Esophagus (tissue), 2 donors: ENCODE data around the gene ZNF646. TPM values are rescaled to one million over a fixed set of nuclear protein-coding genes. Genes with fewer than 3 reads are reported as not detected.

Source experiments
- H3K27ac ChIP-seq, 2 donors: one replicate each; pipeline ENCODE4 v1.5.1; 2013; ENCODE audit warnings: low read depth in 2 of 2, mild to moderate bottlenecking in 2 of 2, inconsistent platforms in 1 of 2, low read length in 1 of 2, moderate library complexity in 1 of 2
- H3K27me3 ChIP-seq, 2 donors: one replicate each; pipeline ENCODE4 v1.6.1; 2013; ENCODE audit warnings: low read length in 2 of 2, control low read depth in 1 of 2, mild to moderate bottlenecking in 1 of 2; ENCODE audit not compliant: insufficient read depth in 2 of 2, control insufficient read depth in 1 of 2
- H3K36me3 ChIP-seq, 2 donors: one replicate each; pipeline ENCODE4 v1.6.1; 2013; ENCODE audit warnings: low read length in 1 of 2; ENCODE audit not compliant: control insufficient read depth in 2 of 2, insufficient read depth in 2 of 2
- H3K4me1 ChIP-seq, 2 donors: one replicate each; pipeline ENCODE4 v1.6.1; 2013; ENCODE audit warnings: low read length in 1 of 2; ENCODE audit not compliant: control insufficient read depth in 2 of 2, insufficient read depth in 2 of 2
- H3K4me3 ChIP-seq, 2 donors: one replicate each; pipeline ENCODE4 v1.5.1; 2013; ENCODE audit warnings: low read length in 2 of 2, mild to moderate bottlenecking in 2 of 2, low read depth in 1 of 2, moderate library complexity in 1 of 2
- H3K9me3 ChIP-seq, 2 donors: one replicate each; pipeline ENCODE4 v1.6.1; 2013; ENCODE audit warnings: mild to moderate bottlenecking in 2 of 2, low read depth in 1 of 2, low read length in 1 of 2, moderate library complexity in 1 of 2; ENCODE audit not compliant: control insufficient read depth in 2 of 2, insufficient read depth in 1 of 2
- WGBS, 2 donors: extraction: QIAGEN DNeasy Blood & Tissue Kit; methylation state at CpG; one replicate each; pipeline ENCODE4 v1.1.7; 2013; 5-methylcytosine and 5-hydroxymethylcytosine counted together
- polyA plus RNA-seq, 2 donors: library from polyadenylated mRNA; stranded (reverse); fragments of 200-250 nt; gene quantifications; one replicate each; pipeline ENCODE4 v1.2.3, GENCODE V29; 2013
- donor health status: healthy with polysubstance abuse.
- donor health status: Bipolar disorder and iron deficiency.

Gene ZNF646
- polyA plus RNA-seq, 2 donors, result 3.4 to 8.1 TPM

GRCh38 chr16:31083556-31083955 lies 9.3 kb downstream of the ZNF646 start:
- Histone ChIP-seq H3K4me1 (peaks cover 0 to 3% of the 10 kb centered on the region in 2 donors), H3K27ac (no peak overlapping the region), H3K4me3 (no peak overlapping the region), H3K36me3 (peaks cover 0 to 40% of the 10 kb centered on the region in 2 donors), H3K9me3 (no peaks in the 10 kb centered on the region), H3K27me3 (no peaks in the 10 kb centered on the region)
- 70 to 71% methylated on average over 4 to 5 of the region's 5 CpGs for WGBS, 2 donors

GRCh38 chr16:31083981-31084380 lies 9.8 kb downstream of the ZNF646 start:
- H3K9me3 ChIP-seq, result no peaks in the 10 kb centered on the region
- peaks cover 0 to 38% of the 10 kb centered on the region in 2 donors for H3K36me3 ChIP-seq
- 83 to 87% methylated on average over 13 of the region's 13 CpGs for WGBS, 2 donors
- H3K27ac ChIP-seq, result no peak overlapping the region
- peaks cover 0 to 3% of the 10 kb centered on the region in 2 donors for H3K4me1 ChIP-seq
- no peaks in the 10 kb centered on the region for H3K27me3 ChIP-seq
- no peak overlapping the region for H3K4me3 ChIP-seq

DNA sequence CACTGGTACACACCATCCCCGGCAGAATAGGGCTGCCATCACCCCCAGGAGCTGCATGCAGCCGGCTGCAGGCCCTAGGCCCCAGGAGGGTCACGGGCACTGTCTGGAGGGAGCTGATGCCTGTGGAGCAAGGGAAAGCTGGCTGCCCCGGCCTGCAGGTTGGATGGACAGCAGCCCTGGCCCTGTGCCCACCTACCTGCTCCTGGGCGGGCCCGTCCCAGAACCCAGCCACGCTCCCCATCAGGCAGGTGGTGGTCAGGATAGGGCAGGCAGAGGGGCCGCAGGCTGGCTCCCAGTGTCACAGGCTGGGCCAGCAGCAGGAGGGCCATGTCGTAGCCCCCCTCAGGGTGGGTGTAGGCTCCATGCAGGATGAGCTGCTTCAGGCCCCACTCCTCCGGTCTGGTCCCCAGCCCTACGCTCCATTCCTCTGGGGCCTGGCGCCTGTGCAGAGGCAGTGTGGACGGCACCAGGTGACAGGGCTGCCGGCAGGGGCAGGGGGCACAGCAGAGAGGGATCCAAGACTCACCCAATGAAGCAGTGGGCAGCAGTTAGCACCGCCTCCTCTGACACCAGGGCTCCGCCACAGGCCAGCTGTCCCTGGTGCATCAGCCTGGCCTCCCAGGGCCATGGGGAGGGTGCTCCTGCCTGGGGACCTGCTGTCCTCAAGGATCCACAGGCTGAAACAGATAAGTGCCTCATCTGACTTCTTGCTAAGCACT lies 10.5 kb downstream of the ZNF646 start:
- peaks cover 0 to 3% of the 10 kb centered on the region in 2 donors for H3K4me1 ChIP-seq
- H3K4me3 ChIP-seq, result no peak overlapping the region
- 87 to 91% methylated on average over 16 of the region's 16 CpGs for WGBS, 2 donors
- H3K27me3 ChIP-seq, result no peaks in the 10 kb centered on the region
- no peak overlapping the region for H3K27ac ChIP-seq
- no peaks in the 10 kb centered on the region for H3K9me3 ChIP-seq
- H3K36me3 ChIP-seq, result peaks cover 0 to 39% of the 10 kb centered on the region in 2 donors

DNA sequence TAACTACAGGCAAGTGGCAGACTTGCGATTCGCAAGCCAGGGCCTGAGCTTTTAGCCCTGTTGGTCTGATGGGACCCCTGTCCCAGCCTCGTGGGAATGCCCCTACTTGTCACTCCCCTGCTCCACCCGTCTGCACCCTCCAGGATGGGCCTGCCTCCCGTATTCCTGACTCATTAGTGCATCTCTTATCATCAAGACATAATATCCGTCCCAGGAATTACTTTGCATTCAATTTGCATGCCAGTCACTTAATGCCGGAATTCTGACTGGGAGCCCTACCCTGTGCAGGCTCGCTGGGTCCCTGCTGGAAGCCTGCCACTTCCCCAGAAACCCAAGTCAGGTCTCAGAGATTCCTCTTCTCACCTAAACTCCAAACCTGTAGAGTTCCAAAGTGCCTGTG lies 11.2 kb downstream of the ZNF646 start:
- 63 to 67% methylated on average over 8 of the region's 8 CpGs for whole genome bisulfite sequencing, 2 donors
- no peak overlapping the region for H3K4me3 ChIP-seq
- H3K27me3 ChIP-seq, result no peaks in the 10 kb centered on the region
- H3K27ac ChIP-seq, result no peak overlapping the region
- no peaks in the 10 kb centered on the region for H3K9me3 ChIP-seq
- peaks cover 0 to 3% of the 10 kb centered on the region in 2 donors for H3K4me1 ChIP-seq
- peaks cover 0 to 34% of the 10 kb centered on the region in 2 donors for H3K36me3 ChIP-seq

GRCh38 chr16:31085873-31086628 lies 11.8 kb downstream of the ZNF646 start:
- Histone ChIP-seq H3K36me3 (peaks cover 0 to 33% of the 10 kb centered on the region in 2 donors), H3K27me3 (no peaks in the 10 kb centered on the region)

GRCh38 chr16:31086629-31086906 lies 12.3 kb downstream of the ZNF646 start:
- no peaks in the 10 kb centered on the region for H3K27me3 ChIP-seq
- 81 to 84% methylated on average over 5 to 6 of the region's 6 CpGs for WGBS, 2 donors
- peaks cover 0 to 3% of the 10 kb centered on the region in 2 donors for H3K4me1 ChIP-seq
- H3K4me3 ChIP-seq, result no peak overlapping the region
- no peak overlapping the region for H3K27ac ChIP-seq
- H3K9me3 ChIP-seq, result no peaks in the 10 kb centered on the region
- H3K36me3 ChIP-seq, result peaks cover 0 to 33% of the 10 kb centered on the region in 2 donors

More at GRCh38 chr16:31085873-31086628, 11.8 kb downstream of the ZNF646 start:
- 86 to 88% methylated on average over 18 of the region's 18 CpGs for WGBS, 2 donors
- no peak overlapping the region for H3K4me3 ChIP-seq
- no peak overlapping the region for H3K27ac ChIP-seq
- peaks cover 0 to 3% of the 10 kb centered on the region in 2 donors for H3K4me1 ChIP-seq
- no peaks in the 10 kb centered on the region for H3K9me3 ChIP-seq

DNA sequence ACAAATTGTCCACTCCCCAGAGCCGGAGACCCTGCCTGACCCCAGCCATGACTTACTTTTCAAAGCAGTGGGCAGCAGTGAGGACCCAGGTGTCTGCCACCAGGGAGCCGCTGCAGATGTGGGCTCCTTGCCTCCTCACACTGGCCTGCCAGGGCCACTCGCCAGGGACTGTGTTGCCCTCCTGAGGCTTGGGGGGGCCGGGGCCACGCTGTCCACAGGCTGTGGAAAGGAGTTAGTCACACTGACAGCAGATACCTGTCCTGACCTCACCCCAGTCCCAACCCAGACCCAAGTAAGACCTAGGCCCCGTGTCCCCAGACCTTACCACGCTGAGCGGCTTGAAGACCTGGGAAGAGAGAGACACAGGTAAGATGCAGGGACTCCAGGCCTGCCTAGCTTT lies 13.3 kb downstream of the ZNF646 start:
- H3K4me1 ChIP-seq, result peaks cover 0 to under 1% of the 10 kb centered on the region in 2 donors
- no peaks in the 10 kb centered on the region for H3K9me3 ChIP-seq
- WGBS, 2 donors, result 88 to 94% methylated on average over 8 of the region's 8 CpGs
- H3K36me3 ChIP-seq, result peaks cover 0 to 31% of the 10 kb centered on the region in 2 donors
- H3K27me3 ChIP-seq, result no peaks in the 10 kb centered on the region
- no peak overlapping the region for H3K27ac ChIP-seq
- H3K4me3 ChIP-seq, result no peak overlapping the region

GRCh38 chr16:31087971-31088370 lies 13.7 kb downstream of the ZNF646 start:
- 77% methylated on average over 5 of the region's 5 CpGs for WGBS, 2 donors
- no peak overlapping the region for H3K4me3 ChIP-seq
- peaks cover 0 to 2% of the 10 kb centered on the region in 2 donors for H3K4me1 ChIP-seq
- no peak overlapping the region for H3K27ac ChIP-seq
- H3K9me3 ChIP-seq, result no peaks in the 10 kb centered on the region
- peaks cover 0 to 27% of the 10 kb centered on the region in 2 donors for H3K36me3 ChIP-seq
- H3K27me3 ChIP-seq, result no peaks in the 10 kb centered on the region

GRCh38 chr16:31088459-31089183 lies 14.4 kb downstream of the ZNF646 start, which contains the start of gene PRSS53:
PRSS53 (minus strand) TSS chr16:31088943; CDS start chr16:31088809, 134 bp downstream.
- H3K9me3 ChIP-seq, result no peaks in the 10 kb centered on the region
- H3K4me3 ChIP-seq, result no peak within 1 kb of the TSS
- peaks cover 0 to 2% of the 10 kb centered on the region in 2 donors for H3K4me1 ChIP-seq
- WGBS, 2 donors, result 74 to 80% methylated on average over 12 to 15 of the region's 15 CpGs
- H3K36me3 ChIP-seq, result peaks cover 0 to 24% of the 10 kb centered on the region in 2 donors
- no peak within 1 kb of the TSS for H3K27ac ChIP-seq
- H3K27me3 ChIP-seq, result no peaks in the 10 kb centered on the region
